ENCODE data around the gene ZNF354C.
"Not testable (repeated sequence)": the region's sequence is repeated elsewhere in the genome, so short reads cannot be mapped to it uniquely, and the experiment has no call there.

The ZNF354C gene

DNA sequence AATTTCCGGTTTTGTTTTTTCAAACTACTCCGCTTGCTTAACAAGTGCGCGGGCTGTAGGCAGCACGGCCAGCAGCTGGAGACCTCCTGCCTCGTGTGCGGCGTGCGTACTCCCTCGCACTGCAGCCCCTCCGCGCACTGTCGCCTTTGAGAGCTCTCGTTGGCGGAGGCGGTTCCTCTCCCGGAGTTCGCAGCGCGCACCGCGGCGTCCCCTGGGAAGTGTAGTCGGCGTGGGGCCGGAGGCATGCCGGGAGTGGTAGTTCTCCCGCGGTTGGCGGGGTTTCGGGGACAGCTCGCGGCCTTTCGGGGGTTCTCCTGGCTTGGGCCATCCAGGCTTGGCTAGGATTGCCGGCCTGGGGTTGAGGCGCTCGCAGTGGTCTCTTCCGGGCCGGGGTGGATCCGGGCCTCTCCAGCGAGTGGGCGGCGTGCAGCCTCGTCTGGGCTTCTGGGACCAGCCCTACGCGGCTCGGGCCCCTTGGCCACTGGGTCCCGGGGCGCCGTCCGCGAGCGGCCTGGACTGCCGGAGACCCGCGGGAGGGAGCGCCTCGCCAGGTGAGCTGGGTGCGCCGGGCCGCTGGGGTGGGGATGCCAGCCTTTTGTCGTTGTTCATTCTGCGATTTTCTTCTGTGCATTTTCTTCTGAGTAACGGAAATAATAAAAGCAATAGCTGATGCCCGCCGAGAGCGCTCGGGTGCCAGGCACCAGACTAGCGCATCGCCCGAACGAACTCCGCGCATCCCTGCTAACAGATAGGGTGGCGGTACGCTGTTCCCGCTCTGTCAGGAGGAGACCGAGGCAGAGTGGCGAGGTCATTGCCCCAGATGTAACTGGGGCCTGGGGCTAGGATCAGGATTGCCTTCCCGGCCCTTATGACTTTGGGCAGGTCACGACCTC lies at the start of gene ZNF354C:
Gene ZNF354C (plus strand): TSS at position 258 of the 893 bp plus-strand sequence. CDS start 1,696 bp downstream, outside the sequence.
- DNase-seq: peak; percentile 86

DNA sequence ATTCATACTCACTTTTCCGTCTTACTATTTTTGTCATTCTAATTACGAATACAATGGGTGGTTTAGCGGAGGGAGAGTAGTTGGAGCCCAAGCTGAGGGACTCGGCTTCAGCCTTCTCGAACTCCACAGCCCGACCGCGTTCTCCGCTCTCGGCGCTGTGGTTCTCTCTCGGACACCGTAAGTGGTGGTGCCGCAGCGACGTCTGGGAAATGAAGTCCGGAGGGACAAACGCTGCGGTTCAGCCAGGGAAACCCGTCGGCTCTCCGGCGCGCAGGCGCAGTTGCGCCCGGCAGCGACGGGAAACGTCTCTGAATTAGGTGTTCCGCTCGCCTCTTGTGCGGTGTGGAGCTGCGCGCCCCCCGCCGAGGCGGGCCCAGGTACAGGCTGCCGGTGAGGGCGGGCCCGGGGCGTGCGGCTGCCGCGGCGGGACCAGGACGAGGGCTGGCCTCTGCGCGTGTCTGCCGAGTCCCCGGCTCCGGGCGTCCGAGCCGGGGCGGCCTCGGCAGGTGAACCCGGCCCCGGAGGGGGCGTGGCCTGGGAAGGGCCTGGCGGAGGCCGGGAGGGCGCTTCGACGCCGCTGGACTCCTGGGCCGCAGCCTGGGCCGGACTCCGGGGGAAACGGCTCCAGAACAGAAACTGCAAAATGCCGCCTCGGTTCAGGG lies 36.5 kb upstream of the ZNF354C start, which contains the start of gene ZNF879:
Gene ZNF879 (plus strand): TSS at position 277 of the 662 bp plus-strand sequence. CDS start 1,201 bp downstream, outside the sequence.
- DNase-seq: peak; percentile 93

DNA sequence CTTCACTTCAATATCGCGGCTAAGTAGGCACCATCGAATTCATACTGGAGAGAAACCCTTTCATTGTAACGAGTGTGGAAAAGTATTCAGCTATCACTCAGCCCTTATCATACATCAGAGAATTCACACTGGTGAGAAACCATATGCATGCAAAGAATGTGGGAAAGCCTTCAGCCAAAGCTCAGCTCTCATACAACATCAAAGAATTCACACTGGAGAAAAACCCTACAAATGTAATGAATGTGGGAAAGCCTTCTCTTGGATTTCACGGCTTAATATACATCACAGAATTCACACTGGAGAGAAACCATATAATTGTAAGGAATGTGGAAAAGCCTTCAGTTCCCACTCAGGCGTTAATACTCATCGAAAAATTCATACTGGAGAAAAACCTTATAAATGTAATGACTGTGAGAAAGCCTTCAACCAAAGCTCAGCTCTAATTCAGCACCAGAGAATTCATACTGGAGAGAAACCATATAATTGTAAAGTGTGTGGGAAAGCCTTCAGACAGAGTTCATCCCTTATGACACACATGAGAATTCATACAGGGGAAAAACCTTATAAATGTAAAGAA lies 27.1 kb upstream of the ZNF354C start:
- no peak for DNase-seq

DNA sequence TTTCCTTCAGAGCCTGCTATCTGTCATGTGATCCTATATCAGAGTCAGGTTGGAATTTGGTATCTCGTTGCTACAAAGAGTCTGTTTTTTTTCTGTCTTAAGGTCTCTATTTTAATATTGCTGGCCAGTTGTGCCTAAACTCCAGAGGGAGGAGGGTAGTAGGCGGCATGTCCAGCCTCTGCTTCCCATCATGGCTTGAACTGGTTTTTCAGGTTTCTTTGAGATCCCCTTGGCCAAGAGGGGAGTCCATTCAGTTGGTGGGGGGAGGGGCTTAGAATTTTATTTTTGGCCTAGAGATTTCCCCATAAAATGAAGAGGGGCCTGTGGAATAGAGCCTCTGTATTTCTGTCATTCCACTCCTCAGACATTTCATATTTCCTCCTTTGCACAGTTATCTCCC lies 15.4 kb upstream of the ZNF354C start:
- DNase-seq: no peak

DNA sequence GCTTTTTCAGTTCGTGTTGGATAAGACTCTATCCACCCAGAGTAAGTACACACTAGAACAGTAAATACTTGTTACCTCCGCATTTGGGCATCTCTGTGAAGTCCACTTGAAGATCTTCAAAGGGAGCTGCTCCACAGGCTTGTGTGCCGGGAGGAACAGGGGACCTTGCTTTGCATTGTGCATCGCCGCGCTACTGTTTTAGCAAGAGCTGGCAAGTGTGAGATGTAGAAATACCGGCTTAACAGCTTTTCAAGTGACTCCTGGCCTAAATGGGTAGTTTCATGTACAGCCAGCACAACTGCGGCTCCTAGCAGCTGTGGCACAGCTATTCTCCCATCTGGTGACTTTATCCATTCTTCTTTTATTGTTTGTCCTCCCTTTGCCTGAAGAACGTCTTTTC lies 8.4 kb upstream of the ZNF354C start:
- DNase-seq: no peak

DNA sequence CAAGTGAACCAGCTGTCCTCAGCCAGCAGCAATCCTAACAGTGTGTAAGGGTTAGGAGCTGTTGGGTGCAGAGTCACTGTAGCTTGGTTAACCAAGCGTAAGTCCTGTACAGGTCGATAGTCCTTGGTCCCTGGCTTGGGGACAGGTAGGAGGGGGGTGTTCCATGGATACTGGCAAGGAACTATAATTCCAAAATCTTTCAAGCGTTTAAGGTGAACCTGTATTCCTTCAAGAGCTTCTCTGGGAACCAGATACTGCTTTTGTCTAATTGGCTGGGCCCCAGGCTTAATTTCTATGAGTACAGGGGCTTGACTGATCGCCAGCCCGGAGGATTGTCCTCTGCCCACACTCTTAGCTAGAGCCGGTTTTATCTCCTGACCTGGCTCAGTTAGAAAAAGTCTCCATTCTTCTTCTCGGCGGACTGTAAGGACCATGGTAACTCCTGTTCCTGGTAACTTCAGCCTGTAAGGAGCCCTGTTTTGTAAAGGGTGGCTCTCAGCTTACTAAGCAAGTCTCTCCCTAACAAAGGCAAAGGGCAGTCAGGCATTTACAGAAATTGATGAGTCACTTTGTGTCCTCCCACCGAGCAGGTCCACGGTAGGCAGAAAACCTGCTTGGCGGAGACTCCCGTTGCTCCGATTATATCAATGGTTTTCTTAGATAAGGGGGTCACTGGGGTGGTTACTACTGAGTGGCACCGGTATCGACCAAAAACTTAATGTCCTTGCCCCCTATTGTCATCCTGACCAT lies 6.0 kb upstream of the ZNF354C start:
- no peak for DNase-seq

DNA sequence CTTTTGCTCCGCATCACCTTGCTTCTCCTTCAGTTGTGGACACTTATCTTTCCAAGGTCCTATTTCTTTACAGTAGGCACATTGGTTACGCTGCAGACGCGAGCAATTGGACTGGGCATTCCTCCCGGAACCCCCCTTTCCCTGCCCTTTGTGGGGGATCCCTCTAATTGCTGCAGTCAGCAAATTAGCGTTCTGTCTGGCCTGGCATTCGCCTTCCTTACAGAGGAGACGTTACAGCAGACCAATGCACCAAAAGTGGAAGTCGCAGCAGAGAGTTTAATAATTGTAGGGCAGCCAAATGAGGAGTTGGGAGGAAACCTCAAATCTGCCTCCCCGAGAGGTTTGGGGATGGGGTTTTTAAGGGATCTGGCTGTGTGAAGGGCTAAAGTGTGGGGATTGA lies 5.3 kb upstream of the ZNF354C start:
- no peak for DNase-seq

DNA sequence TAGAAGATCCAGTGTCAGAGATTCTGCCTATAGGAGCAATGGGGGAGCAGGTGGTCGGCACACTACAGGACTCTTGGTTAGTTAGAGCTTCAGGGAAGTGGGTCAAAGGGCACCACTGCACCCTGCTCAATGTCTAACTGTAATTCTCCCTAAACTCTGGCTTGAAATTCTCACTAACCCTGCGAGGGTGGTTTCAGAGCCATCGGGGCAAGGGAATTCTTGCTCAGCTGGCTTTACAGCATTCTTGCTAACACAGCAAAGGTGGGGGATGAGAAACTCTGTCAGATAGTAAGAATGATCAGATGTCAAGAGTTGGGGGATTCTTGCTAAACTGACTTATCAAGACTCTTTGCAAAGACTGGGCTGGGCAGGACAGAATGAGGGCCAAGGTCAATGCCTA lies 4.7 kb upstream of the ZNF354C start:
- DNase-seq: no peak

DNA sequence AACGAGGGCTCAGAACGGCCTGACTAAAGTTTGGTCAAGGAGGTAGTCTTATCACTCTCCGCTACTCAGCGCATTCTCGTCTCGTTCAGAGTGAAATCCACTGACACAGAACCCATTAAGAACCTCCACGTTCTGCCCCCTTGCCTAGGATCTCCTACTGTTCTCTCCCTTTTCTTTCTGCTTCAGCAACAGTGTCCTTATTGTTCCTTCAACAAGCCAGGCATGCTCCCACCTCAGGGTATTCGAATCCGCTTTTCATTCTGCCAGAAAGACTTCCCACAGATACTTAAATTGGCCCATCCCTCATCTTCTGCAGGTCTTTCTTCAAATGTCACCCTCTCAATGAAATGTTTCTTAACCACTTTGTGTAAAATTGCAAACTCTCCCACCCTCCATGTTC lies 4.3 kb upstream of the ZNF354C start:
- no peak for DNase-seq

DNA sequence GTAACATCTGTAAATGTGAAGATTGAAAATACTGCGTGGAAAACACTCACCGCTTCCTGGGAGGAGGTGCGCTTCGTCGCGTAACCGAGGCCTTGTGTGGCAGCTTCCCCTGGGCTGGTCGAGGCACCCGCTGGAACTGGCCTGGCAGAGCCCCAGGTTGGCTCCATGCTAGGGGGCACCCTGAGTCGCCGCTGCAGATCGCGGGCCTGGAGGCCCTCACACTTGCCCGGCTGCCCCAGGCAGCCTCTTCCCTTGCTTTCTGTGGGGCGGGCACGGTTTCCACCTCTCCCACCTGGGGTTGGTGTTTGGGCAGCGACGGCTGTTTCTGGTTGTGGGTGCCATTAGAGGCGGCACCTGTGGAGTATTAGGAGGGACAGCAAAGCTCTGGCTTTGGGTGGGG lies 852 bp downstream of the ZNF354C start:
- DNase-seq: no peak

DNA sequence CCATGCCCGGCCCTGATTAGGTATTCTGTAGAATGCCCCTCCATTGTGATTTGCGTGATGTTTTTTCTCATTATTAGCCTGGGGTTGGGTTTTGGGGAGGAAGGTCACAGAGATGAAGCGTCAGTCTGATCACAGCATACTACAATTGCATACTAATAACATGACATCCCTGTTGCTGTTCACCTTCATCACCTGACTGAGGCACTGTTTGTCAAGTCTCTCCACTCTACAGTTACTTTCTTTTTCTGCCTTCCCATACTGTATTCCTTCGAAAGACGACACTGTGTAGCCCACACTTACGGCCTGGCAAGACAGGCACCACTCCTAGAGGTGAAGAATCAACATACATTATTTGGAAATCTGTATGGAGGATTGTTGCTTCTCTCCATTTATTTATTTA lies 5.5 kb downstream of the ZNF354C start:
- DNase-seq: no peak

DNA sequence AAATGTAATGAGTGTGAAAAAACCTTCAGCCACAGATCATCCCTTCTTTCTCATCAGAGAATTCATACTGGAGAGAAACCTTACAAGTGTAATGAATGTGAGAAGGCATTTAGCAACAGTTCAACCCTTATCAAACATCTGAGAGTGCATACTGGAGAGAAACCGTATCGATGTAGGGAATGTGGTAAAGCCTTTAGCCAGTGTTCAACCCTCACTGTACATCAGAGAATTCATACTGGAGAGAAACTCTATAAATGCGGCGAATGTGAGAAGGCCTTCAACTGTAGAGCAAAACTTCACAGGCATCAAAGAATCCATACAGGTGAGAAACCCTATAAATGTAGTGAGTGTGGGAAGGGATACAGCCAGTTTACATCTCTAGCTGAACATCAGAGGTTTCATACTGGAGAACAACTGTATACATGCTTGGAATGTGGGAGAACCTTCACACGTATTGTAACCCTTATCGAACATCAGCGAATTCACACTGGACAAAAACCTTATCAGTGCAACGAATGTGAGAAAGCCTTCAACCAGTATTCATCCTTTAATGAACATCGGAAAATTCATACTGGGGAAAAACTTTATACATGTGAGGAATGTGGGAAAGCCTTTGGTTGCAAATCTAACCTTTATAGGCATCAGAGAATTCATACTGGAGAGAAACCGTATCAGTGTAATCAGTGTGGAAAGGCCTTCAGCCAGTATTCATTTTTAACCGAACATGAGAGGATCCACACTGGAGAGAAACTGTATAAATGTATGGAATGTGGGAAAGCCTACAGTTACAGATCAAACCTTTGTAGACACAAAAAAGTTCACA lies 19.2 kb downstream of the ZNF354C start:
- DNase-seq: no peak

DNA sequence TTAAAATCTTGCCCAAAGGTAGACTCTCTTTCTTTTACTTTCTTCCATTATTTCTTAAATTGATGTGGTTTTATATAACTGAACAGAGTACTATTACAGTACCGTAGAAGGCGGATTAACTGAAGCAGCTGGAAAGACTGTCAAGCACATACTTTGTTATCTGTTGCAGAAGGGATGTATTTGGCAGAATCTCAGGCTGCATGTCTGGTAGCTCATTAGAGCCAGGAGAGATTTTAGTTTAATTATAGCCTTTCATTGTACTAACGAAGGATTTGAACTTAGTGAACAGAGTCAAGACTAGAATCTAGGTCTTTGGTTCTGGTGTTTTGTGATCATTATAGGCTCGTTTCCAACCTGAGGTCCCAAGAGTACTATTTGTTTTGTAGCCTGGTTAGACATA lies 20.6 kb downstream of the ZNF354C start:
- DNase-seq: no peak

DNA sequence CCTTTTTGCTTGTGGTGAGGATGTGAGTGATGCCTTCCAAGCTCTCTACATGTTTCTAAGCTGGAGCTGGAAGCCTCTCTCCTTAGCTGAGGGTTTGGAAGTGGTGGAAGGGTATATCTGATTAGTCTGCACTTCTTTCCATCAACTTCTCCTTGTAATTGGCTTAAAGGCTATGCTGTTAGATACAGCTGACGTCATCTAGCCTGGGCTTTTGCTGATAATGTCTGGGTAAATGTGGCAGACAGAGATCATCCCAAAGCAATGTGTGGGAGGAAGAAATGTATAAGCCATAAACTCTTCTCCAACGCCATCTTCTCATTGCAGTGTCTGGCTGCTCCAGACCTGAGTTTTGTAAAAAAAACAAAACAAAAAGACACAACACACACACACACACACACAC lies 29.3 kb downstream of the ZNF354C start:
- no peak for DNase-seq

DNA sequence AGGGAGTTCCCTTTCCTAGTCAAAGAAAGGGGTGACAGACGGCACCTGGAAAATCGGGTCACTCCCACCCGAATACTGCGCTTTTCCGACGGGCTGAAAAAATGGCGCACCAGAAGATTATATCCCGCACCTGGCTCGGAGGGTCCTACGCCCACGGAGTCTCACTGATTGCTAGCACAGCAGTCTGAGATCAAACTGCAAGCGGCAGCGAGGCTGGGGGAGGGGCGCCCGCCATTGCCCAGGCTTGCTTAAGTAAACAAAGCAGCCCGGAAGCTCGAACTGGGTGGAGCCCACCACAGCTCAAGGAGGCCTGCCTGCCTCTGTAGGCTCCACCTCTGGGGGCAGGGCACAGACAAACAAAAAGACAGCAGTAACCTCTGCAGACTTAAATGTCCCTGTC lies 41.1 kb downstream of the ZNF354C start:
- DNase-seq: not testable (repeated sequence)

DNA sequence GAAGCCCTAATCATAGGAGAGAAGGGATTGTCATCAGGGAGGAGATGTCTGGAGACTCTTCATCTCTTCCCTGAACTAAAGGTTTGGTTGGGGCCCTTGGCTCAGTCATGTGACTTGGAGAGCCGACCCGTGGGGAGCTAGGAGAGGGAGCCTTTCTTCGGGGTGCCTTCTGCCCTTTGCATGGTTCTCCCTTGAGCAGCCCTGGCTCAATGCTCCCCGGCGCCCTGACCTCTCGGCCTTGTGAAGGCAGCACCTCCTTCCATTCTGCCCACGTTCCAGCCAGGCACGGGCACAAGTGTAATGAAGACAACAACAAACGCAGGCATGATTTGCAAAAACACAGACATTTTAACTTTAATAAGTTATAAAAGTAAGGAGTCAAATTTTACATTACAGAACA lies 50.4 kb downstream of the ZNF354C start:
- no peak for DNase-seq

DNA sequence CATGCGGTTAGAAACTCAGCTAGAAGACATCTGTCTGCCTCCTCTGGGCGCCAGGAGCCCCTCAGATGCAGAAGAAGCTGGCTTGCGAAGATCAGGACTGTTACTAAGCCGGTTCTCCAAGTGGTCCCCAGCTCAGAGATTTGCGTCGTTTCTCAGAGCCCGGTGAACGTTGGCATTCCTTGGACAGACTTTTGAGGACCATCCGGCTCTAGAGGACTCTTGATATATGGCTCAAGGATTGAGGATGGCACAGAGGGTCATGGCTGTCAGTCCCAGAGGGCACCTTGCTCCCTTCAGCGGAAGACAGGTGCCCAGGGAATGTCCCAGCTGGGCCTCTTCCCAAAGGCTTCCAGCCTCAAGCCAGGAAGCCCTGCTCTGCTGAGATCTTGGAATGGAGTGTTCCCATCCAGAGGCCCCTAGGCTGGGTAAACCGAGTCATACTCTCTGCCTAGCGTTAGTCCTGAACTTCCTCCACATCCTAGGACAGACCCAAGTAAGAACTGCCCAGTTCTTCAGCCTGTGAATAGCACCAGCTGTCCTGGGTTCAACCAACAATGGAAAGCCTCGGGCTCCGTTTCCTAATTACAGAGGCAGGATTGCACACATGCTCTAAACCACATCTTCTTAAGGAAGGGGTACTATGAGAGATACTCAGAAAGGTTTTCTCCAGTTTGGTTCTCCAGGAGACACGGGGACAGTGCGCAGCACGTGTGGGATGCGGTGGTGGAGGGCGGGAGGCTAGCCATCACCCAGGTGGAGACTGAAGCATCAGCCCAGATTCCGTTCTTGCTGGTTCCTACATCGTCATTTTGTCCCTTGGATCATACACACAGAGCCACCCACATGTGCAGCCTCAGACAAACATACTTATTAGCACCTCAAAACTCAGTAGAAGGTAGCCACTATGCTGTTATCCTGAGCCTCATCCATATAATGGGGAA lies 51.4 kb downstream of the ZNF354C start:
- no peak for DNase-seq

DNA sequence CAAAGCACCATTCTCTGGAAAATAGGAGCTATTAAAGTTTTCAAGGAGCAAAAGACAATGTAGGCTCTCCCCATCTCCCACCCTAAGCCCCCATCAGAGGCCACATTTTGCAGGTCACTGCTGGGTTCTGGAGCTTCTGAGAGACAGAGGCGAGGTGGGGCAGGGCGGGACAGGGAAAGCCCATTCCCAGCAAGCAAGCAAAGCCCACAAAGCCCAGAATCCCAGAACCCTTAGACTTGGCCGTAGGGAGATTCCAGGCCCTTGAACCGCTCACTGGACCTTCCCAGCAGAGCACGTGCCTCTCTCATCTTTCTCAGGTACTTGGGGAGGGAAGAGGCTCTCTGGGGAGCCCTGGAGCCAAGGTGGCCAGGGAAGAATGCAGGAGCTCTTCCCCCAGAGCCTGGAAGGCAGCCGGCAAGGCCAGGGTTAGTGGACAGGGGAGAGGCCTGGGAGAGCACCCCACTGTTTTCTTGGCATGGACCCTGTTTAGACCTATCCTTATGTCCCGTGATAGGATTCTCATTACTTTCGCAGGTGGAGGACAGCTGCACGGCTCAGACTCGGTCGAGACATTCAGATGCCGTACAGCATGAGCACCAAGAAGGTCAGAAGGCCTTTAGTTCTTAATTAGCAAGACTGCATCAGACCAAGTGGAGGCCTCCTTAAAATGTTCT lies 52.4 kb downstream of the ZNF354C start:
- no peak for DNase-seq

DNA sequence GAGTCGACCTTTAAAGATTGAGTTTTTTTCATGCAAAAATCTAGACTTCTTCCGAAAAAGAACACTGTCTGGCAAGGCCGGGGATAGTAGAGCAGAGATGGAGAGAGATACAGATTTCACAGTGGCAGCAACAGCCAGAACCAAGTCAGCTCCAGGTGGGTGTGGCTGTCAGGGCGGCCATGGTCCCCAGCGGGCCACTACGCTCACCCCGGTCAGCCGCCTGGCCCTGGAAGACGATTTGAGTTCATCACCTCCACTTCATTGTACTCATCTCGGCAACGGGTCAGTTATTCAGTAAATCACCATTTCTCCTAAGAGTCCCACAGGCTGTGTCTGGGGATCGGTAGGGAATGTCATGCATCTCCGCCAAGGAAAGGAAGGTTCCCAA lies 53.0 kb downstream of the ZNF354C start:
- no peak for DNase-seq

DNA sequence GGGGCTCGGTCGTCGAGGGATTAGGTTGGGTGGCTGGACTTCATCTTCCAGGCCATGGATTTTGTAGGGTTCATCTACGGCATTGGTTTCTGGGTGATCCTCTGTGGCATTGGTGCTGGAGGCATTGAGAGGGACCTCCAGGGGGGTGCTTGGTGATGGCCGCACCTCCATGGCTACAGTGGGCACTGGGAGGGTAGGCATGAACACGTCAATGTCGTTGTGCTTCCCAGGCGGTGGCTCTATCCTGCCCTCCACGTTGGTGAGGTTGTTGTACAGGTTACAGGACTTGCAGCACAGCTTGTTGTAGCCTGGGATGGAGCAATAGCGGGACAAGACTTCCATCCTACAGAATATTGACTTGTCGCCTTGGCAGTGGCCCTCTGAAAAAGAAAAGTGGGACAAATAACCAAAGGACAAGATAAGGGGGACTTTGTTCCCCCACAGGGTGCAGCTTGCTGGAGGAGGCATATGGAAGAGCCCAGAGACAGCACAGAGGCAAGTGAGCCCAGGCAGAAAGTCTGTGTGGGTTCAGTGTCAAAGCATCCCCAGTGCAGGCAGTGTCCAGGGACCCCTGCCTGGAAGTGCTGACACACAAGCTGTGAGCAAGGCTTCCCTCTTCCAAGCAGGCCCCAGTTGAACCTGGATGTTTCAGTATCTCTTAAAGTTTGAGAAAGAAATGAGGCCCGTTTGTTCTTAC lies 53.9 kb downstream of the ZNF354C start:
- DNase-seq: no peak

All from activated naive CD4-positive, alpha-beta T cell treated with Interleukin-2 at 50 U/mL for 16 hours (primary cell).